Inferior parietal cortex (tissue), 1 donor: ENCODE measurements around the gene DGKA.
"Not testable (repeated sequence)": the region's sequence is repeated elsewhere in the genome, so short reads cannot be mapped to it uniquely, and the experiment has no call there.

ENCODE experiments used
- DNase-seq: peaks from one replicate; pipeline ENCODE4 v3.0.0-alpha.2; 2016; ENCODE audit errors: extremely low spot score

The DGKA gene

GRCh38 chr12:55930771-55931316 is at the start of gene DGKA:
DGKA (plus strand) TSS chr12:55931162; CDS start chr12:55936504, 5,342 bp downstream.
- DNase-seq: peak; percentile 66

- no peak for DNase-seq
These were observed 45.8 kb upstream of the DGKA start for GRCh38 chr12:55885113-55885512.

DNA sequence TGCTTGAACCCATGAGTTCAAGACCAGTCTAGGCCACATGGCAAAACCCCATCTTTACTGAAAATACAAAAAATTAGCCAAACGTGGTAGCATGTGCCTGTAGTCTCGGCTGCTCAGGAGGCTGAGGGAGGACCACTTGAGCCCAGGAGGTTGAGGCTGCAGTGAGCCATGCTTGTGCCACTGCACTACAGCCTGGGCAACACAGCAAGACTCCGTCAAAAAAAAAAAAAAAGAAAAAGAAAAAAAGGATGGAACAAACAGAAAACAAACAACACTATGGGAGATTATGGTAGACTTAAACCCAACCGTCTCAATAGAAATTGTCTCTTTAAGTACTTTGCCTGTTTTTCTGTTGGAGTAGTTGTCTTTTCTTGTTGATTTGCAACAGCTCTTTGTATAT is 39.7 kb upstream of the DGKA start:
- no peak for DNase-seq

DNA sequence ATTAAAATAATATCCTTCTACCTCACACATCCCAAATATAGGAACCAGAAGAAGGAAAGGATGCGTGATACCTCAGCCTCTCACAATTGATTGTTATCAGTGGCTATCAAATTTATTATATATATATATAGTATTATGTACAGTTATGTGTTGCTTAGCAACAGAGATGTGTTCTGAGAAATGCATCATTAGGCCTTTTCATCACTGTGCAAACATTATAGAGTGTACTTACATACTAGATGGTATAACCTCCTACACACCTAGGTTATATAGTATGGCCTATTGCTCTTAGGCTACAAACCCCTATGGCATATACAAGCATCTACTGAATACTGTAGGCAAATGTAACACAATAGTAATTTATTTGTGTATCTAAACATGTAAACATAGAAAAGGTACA is 37.2 kb upstream of the DGKA start:
- no peak for DNase-seq

DNA sequence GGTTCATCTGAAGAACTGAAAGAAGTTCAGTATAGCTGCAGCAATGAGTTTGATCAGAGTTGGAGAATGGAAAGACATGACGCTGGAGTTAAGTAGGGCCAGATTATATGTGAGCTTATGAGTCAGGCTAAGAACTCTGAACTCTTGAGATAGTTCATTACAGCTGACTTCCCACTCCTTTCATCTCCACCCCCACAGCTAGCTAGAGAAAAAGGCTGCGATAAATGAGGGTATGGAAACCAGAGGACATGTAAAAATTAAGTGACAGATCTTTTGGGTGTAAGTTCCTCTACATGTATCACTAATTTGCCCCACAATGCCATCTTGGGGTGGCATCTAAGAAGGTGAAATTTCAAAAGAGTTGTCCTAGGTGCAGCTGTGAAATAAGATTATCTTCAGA is 31.9 kb upstream of the DGKA start:
- no peak for DNase-seq

GRCh38 chr12:55901881-55902490 is 29.0 kb upstream of the DGKA start:
- no peak for DNase-seq

DNA sequence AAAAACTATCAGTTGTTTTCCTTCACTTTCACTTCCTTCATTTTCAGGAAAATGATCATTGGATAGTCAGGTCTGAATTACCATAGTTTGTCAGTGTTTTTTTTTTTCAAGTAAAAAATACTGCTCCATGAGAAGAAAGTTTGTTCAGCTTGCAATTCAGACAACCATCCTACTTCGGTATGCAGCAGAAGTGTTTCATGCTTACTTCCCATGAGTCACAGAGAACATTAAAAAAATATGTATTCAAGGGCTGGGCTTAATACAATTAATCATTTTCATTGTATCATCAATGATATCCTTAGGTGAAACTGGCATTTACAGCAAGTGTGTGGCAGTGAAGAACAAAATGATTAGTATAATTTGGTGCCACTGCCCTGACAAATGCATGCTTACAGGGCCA is 24.9 kb upstream of the DGKA start:
- DNase-seq: no peak

DNA sequence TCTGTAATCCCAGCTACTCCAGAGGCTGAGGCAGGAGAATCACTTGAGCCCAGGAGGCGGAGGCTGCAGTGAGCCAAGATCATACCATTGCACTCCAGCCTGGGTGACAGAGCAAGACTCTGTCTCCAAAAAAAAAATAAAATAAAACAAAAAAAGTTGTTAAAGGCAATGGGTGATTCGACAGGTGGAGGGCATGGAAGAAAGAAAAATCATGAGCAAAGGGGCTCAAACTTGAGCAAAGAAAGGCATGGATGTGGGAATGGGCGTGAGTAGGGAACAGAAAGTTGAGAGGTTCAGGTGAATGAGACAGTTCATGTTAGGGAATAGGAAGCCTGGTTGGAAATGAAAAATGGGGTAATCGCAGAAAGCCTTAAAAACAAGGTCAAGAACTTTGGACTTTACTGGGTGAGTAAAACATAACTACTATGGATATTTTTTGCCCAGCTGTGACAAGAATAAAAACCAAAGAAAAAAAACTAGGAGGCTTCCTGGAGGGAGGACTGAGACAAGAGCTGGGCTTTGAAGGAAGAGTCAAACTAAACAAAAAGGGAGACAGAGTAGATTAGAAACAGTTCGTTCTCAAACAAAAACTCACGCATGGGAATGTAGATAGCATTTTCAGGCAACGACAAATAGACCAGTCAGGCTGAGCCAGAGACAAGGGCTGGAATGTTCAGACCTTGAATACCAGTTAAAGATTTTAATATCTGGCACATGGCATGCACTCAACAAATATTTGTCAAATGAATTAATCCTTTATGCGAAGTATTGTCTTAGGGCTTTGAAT is 22.0 kb upstream of the DGKA start:
- DNase-seq: no peak

- DNase-seq: no peak
These were observed 21.5 kb upstream of the DGKA start for GRCh38 chr12:55909513-55909884.

- DNase-seq: no peak
These were observed 18.1 kb upstream of the DGKA start for GRCh38 chr12:55912908-55913307.

GRCh38 chr12:55915482-55915859 is 15.5 kb upstream of the DGKA start:
- DNase-seq: no peak

GRCh38 chr12:55919032-55919431 is 11.9 kb upstream of the DGKA start:
- DNase-seq: not testable (repeated sequence)

DNA sequence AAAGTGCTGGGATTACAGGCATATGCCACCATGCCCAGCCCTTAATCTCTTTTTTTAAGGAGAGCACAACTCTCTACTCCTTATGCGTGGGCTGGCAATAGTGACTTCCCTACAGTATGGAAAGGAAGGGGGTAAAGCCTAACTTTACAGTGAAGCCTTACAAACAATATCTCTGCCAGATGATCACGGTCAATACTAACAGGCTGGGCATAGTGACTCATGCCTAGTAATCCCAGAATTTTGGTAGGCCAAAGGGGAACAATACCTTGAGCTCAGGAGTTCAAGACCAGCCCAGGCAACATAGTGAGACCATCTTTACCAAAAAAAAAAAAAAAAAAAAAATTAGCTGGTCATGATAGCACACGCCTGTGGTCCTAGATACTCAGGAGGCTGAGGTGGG is 8.8 kb upstream of the DGKA start:
- no peak for DNase-seq

- not testable (repeated sequence) for DNase-seq
These were observed 7.3 kb upstream of the DGKA start for GRCh38 chr12:55923648-55924047.

- DNase-seq: no peak
These were observed 5.6 kb upstream of the DGKA start for GRCh38 chr12:55925371-55925770.

DNA sequence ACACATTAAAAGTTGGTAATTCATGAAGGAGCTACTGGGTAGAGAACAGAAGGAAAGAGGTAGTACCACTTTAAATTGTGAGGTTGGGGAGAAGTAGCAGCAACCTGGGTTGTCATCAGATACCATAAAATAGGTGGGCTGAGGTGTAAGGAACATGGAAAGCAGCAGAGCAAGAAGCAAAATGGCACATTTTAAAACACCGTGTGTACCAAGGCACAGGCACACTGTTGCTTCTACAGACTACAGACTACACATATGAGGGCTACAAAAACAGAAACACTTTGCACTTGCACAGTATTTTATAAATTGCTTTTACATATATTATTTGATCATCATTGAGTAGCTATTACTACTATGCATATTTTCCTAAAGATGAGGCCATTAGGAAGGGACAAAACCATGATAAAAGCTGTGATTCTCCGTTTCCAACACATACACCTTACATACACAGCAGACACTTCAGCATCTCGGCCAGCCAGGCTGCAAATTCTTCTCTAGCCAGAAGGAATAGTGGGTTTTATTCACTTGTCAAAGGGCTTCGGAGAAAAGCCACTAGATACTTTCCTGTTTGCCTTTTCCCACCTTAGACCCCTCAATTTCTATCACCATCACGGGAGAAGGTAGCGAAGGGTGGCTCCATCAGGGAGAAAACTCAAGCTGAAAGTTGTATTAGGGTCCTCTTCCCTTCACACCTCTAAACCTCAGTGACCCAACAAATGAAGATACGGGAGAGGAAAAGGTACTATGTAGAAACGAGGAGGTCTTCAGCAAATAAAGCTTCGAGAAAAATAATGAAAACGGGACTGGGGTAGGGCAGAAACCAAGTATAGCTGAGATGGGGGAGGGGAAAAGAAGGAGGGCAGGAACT is 4.9 kb upstream of the DGKA start:
- DNase-seq: no peak

DNA sequence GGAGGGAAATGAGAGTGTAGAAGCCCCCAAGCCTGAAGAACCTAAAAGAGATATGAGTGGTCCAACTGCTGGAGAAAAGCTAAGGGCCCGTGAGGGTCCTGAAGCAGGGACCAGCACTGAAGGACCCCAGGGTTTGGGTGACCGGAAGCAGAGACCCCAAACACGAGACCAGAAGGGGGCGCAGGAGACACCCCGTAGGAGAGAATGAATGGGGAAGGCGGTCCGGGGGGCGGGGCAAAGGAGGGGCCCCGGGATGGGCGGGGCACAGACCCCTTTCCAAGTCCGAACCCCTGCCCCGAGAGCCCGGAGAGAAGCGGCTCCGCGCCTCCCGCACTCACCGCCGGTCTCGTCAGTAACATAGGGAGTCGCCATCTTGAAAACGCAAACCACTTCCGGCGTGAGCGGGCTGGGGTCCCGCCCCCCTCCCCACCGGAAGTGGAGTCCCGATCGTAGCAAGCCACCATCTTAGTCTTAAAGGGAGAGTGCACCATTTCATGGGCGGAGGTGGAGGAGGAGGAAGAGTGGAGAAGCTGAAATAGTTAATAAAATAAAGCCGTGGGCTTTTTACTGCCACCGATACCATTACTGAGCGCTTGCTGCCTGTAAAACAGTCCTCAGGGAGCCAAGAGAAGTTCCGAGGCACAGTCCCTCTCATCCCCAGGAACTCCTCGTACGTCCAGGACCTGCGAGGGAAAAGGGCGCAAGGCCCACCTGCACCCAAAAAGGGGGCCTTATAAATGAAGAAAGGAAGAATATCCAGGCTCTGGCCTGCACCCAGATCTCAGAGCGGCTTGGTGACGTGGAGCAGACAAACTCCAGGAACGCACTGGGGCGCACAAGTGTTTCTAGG is 4.0 kb upstream of the DGKA start:
- DNase-seq: peak; percentile 94

DNA sequence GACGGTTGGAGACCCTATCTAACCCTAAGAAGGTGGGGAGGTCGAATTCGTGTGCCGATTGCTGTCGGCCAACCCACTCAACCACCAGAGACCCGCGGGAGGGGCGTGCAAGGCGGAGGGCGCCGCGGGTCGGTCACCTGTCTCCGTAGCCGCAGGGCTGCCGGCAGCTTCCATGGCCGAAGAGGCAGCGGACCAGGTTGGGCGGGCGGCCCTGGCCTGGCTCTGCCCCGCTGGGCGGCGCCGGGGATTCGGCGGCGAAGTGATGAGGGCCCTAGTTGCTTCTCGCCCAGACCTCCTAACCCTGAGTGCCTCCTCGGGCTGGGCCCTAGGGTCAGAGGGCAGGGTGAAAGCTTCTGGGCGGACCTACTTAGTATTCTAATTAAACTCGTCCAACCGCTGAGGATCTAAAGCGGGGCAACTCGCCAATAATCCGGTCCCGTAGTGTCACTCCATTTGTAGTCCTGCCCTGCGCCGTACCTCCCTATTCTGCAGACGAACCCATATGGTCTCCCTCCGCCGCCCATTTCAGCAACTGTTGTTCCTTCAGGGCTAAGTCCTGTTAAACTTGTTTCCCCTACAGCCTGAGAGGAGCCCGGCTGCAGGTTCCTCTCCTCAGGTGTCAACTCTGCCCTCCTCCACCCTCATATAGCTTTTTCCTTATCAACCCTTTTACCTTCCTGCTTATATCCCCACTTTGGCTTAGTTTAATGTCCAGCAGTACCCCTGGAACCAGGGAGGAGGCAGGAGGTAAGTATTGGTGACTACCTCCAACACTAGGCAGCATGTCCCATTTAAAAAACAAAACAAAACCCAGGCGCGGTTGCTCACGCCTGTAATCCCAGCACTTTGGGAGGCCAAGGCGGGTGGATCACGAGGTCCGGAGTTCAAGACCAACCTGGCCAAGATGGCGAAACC is 3.1 kb upstream of the DGKA start, which contains the start of gene PYM1:
Gene PYM1, minus strand, starts transcription at position 307 of the 915 bp plus-strand sequence. Its CDS starts 133 bp downstream, at position 174.
- peak; percentile 74 for DNase-seq

DNA sequence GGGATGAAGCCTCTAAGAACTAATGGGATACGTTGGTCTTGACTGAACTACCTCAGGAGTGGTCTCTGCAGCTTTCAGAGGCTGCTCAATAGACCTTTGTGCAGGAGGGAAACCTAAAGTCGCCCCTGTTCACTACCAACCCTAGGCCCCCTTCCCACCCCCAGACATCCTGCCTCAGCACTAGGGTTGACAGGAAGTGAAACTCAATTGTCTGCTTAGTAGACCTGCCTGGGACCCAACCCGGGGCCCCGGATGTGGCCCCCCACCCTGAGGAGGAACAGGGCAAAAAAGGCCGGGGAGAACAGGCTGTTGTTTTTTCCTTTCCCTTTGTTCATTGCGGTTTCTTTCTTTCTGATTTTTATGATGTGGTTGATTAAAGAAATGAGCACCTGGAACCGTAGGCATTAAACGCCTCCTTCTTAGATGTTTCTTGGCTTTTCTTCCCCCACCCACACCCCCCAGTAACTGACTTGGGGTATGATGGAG is 1.6 kb upstream of the DGKA start:
- no peak for DNase-seq

- DNase-seq: no peak
These were observed 386 bp downstream of the DGKA start for GRCh38 chr12:55931317-55931779.
